Pulmonary artery endothelial cell (primary cell): ENCODE measurements around the gene CFAP65. TPM values are rescaled to one million over a fixed set of nuclear protein-coding genes. Genes with fewer than 3 reads are reported as not detected.

Experiments
- DNase-seq: peaks from one replicate; pipeline ENCODE4 v3.0.0-alpha.2; 2011; ENCODE audit warnings: low read depth, low spot score
- total RNA-seq: library from RNA; depleted of rRNA; stranded (reverse); fragments of >200 nt; gene quantifications from 2 replicates; pipeline ENCODE4 v1.2.3, GENCODE V29; 2014

Gene CFAP65
- under 0.01 TPM in 1 of 2 replicates, not detected in the other for total RNA-seq

GRCh38 chr2:219041252-219041651 is at the start of gene CFAP65:
CFAP65 (minus strand) TSS chr2:219041516; CDS start chr2:219039048, 2,468 bp downstream.
- DNase-seq, result no peak

- no peak for DNase-seq
Observed at GRCh38 chr2:219090436-219091299, 49.4 kb upstream of the CFAP65 start.

GRCh38 chr2:219089330-219089729 is 48.0 kb upstream of the CFAP65 start:
- no peak for DNase-seq

GRCh38 chr2:219087848-219088247 is 46.5 kb upstream of the CFAP65 start:
- no peak for DNase-seq

- DNase-seq, result no peak
Observed at GRCh38 chr2:219087361-219087760, 46.0 kb upstream of the CFAP65 start.

- no peak for DNase-seq
Observed at GRCh38 chr2:219086196-219086595, 44.9 kb upstream of the CFAP65 start.

GRCh38 chr2:219084791-219085190 is 43.5 kb upstream of the CFAP65 start:
- DNase-seq, result no peak

GRCh38 chr2:219082332-219082958 is 41.1 kb upstream of the CFAP65 start:
- no peak for DNase-seq

- no peak for DNase-seq
Observed at GRCh38 chr2:219081701-219082331, 40.5 kb upstream of the CFAP65 start.

GRCh38 chr2:219081096-219081495 is 39.8 kb upstream of the CFAP65 start:
- DNase-seq, result no peak

- DNase-seq, result no peak
Observed at GRCh38 chr2:219079417-219079816, 38.1 kb upstream of the CFAP65 start.

GRCh38 chr2:219078951-219079350 is 37.6 kb upstream of the CFAP65 start:
- no peak for DNase-seq

- DNase-seq, result no peak
Observed at GRCh38 chr2:219078126-219078525, 36.8 kb upstream of the CFAP65 start.

GRCh38 chr2:219076253-219076652 is 34.9 kb upstream of the CFAP65 start:
- DNase-seq, result no peak

- no peak for DNase-seq
Observed at GRCh38 chr2:219073413-219074129, 32.3 kb upstream of the CFAP65 start.

- no peak for DNase-seq
Observed at GRCh38 chr2:219072741-219073250, 31.5 kb upstream of the CFAP65 start.

GRCh38 chr2:219071131-219071816 is 30.0 kb upstream of the CFAP65 start:
- no peak for DNase-seq

GRCh38 chr2:219065484-219065883 is 24.2 kb upstream of the CFAP65 start:
- DNase-seq, result no peak

GRCh38 chr2:219062081-219062480 is 20.8 kb upstream of the CFAP65 start:
- no peak for DNase-seq

- DNase-seq, result no peak
Observed at GRCh38 chr2:219060821-219061791, 19.8 kb upstream of the CFAP65 start, which contains the start of gene IHH. IHH (minus strand) TSS chr2:219060921; CDS start chr2:219060467, 454 bp downstream.
